Neural crest cell (in vitro differentiated cells): ENCODE data around the gene LDAH. TPM values are rescaled to one million over a fixed set of nuclear protein-coding genes. Genes with fewer than 3 reads are reported as not detected.

ENCODE experiments used
- DNase-seq: peaks from one replicate; pipeline ENCODE4 v3.0.0; 2021; ENCODE audit warnings: low read depth, mixed read lengths, low spot score
- H3K27ac Mint-ChIP-seq: one replicate; pipeline ENCODE4 v1.8.0; 2021; ENCODE audit warnings: mild to moderate bottlenecking, mixed read lengths; ENCODE audit not compliant: unreplicated experiment
- H3K27me3 Mint-ChIP-seq: 2 replicates; pipeline ENCODE4 v1.8.0; 2021; ENCODE audit warnings: low read depth, mild to moderate bottlenecking, mixed read lengths
- H3K36me3 Mint-ChIP-seq: 2 replicates; pipeline ENCODE4 v1.8.0; 2021; ENCODE audit warnings: low read depth, mild to moderate bottlenecking, mixed read lengths
- H3K4me1 Mint-ChIP-seq: 2 replicates; pipeline ENCODE4 v1.8.0; 2021; ENCODE audit warnings: mixed read lengths
- H3K4me3 Mint-ChIP-seq: one replicate; pipeline ENCODE4 v1.8.0; 2021; ENCODE audit warnings: mild to moderate bottlenecking, mixed read lengths
- H3K9me3 Mint-ChIP-seq: 2 replicates; pipeline ENCODE4 v1.8.0; 2021; ENCODE audit warnings: mixed read lengths
- total RNA-seq: library from RNA; stranded (reverse); gene quantifications from 2 replicates; pipeline ENCODE4 v1.2.1, GENCODE V29; 2021
- TF ChIP-seq, protein P1 (sequence below): fragments of 200-600 bp; sonication (generic); conservative IDR thresholded peaks from 2 replicates; pipeline ENCODE4 v1.5.0; 2021; ENCODE audit warnings: antibody characterized with exemption, mild to moderate bottlenecking

The LDAH gene
- total RNA-seq, 1 donor from 2014 or later = 49.7 TPM

DNA sequence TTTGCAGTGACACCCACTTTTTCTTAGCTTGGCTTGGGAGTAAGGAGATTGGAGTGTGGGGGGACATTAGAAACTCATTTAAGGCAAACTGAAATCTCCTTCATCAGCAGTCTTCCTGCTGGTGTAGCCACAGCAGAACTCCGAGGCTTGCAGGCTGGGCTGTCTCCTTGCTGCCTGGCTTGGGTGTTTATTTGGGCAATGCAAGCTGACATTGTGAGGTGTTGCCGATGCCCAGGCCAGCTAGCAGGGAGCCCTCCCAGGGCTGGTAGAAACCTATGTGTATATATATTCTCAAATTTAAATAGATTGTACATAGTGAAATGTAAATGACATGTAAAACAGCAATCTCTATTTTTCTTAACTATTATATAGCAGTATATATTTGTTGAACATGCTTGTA lies 144.1 kb downstream of the LDAH start:
- Mint-ChIP-seq H3K27me3 (peaks cover 29% of the 10 kb centered on the region), H3K4me1 (peaks cover 3% of the 10 kb centered on the region), H3K36me3 (peaks cover 14% of the 10 kb centered on the region), H3K27ac (no peak overlapping the region), H3K9me3 (no peaks in the 10 kb centered on the region), H3K4me3 (no peak overlapping the region)
- DNase-seq = no peak
- TF ChIP-seq, protein P1, sequence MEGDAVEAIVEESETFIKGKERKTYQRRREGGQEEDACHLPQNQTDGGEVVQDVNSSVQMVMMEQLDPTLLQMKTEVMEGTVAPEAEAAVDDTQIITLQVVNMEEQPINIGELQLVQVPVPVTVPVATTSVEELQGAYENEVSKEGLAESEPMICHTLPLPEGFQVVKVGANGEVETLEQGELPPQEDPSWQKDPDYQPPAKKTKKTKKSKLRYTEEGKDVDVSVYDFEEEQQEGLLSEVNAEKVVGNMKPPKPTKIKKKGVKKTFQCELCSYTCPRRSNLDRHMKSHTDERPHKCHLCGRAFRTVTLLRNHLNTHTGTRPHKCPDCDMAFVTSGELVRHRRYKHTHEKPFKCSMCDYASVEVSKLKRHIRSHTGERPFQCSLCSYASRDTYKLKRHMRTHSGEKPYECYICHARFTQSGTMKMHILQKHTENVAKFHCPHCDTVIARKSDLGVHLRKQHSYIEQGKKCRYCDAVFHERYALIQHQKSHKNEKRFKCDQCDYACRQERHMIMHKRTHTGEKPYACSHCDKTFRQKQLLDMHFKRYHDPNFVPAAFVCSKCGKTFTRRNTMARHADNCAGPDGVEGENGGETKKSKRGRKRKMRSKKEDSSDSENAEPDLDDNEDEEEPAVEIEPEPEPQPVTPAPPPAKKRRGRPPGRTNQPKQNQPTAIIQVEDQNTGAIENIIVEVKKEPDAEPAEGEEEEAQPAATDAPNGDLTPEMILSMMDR = no peak

DNA sequence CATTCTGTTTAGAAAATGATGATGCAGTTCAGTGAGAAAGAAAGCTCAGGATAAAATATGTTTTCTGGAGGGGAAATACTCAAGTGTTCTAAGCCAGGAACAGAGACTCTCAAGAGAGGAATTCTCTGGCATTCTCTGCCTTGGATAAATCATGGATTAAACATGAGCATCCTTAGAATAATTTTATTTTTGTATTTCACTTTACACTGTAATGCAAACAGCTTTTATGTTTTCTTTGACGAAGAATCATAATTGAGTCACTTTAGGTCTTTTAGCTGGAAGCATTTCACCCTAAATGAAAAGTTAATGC lies 144.9 kb downstream of the LDAH start:
- DNase-seq = no peak
- Mint-ChIP-seq H3K4me1 (peaks cover 3% of the 10 kb centered on the region), H3K27me3 (peaks cover 36% of the 10 kb centered on the region), H3K36me3 (peaks cover 10% of the 10 kb centered on the region), H3K27ac (peak overlapping the region; percentile 57), H3K4me3 (no peak overlapping the region), H3K9me3 (no peaks in the 10 kb centered on the region)
- TF ChIP-seq, protein P1 = no peak

GRCh38 chr2:20677301-20678085 lies 145.4 kb downstream of the LDAH start:
- H3K27me3 Mint-ChIP-seq = peaks cover 42% of the 10 kb centered on the region
- H3K4me3 Mint-ChIP-seq = no peak overlapping the region
- H3K9me3 Mint-ChIP-seq = no peaks in the 10 kb centered on the region
- peak overlapping the region; percentile 57 for H3K27ac Mint-ChIP-seq
- DNase-seq = no peak
- TF ChIP-seq, protein P1 = peak; percentile 21
- peaks cover 7% of the 10 kb centered on the region for H3K36me3 Mint-ChIP-seq
- H3K4me1 Mint-ChIP-seq = peaks cover 3% of the 10 kb centered on the region

- Mint-ChIP-seq H3K4me3 (no peak overlapping the region), H3K36me3 (peaks cover 2% of the 10 kb centered on the region), H3K9me3 (no peaks in the 10 kb centered on the region), H3K27me3 (peaks cover 51% of the 10 kb centered on the region), H3K4me1 (peaks cover 9% of the 10 kb centered on the region), H3K27ac (no peak overlapping the region)
- DNase-seq = no peak
- TF ChIP-seq, protein P1 = no peak
Measured at GRCh38 chr2:20676353-20677215, 146.3 kb downstream of the LDAH start.

DNA sequence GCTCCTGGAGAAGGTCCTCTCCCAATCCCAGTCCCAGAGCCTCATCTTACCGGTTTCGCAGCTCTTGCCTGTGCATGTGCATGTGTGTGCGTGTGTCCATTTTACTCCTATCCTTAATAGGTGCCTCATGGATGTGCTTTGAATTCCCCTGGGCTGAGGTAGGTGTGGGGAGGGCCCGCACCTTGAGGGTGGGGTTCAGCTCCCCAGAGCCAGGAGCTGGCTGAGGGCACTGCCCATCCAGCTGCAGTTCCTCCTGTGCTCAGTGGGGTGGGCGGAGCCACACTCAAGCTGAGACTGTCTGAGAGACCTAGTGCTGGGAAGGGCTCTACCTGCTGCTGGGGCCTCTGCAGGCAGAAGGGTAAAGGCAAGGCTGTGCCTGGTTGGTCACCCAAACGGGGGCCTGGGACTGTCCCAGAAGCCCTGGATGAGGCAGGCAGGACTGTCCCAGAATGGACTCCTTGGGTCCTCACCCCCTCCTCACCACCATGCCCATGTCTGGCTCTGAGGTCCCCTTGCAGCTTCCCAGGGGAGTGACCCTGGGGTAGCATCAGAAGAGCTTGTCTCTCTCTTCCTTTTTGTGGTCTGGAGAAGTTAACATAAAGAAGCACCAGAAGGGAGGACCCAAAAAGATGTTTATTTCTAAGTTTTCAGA lies 147.1 kb downstream of the LDAH start:
- H3K4me1 Mint-ChIP-seq = peaks cover 9% of the 10 kb centered on the region
- H3K36me3 Mint-ChIP-seq = peaks cover 2% of the 10 kb centered on the region
- no peak overlapping the region for H3K27ac Mint-ChIP-seq
- no peak overlapping the region for H3K4me3 Mint-ChIP-seq
- H3K27me3 Mint-ChIP-seq = peaks cover 58% of the 10 kb centered on the region
- TF ChIP-seq, protein P1 = no peak
- no peaks in the 10 kb centered on the region for H3K9me3 Mint-ChIP-seq
- DNase-seq = no peak
